Measurements from ENCODE around the gene LGR4.

The LGR4 gene

GRCh38 chr11:27331981-27332380 lies 140.6 kb downstream of the LGR4 start:
- TF ChIP-seq CTCF (IDR thresholded peaks at IDR 0.05) = no peak

GRCh38 chr11:27330633-27331270 lies 141.8 kb downstream of the LGR4 start:
- TF ChIP-seq CTCF (IDR thresholded peaks at IDR 0.05) = no peak

DNA sequence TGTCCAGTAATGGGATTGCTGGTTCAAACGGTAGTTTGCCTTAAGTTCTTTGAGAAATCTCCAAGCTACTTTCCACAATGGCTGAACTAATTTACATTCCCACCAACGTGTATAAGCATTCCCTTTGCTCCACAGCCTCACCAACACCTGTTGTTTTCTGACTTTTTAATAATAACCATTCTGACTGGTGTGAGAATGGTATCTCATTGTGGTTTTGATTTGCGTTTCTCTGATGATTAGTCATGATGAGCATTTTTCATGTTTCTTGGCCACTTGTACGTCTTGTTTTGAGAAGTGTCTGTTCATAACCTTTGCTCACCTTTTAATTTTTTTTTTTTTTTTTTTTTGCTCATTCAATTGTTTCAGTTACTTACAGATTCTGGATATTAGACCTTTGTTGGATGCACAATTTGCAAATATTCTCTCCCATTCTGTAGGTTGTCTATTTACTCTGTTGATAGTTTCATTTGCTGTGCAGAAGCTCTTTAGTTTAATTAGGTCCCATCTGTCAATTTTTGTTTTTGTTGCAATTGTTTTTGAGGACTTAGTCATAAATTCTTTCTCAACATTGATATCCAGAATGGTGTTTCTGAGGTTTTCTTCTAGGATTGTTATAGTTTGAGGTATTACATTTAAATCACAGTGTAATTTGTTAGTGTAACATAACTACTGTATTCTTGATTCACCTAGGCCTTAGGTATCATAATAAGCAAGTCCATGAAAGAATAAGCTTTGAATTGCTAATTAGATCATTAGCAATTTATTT lies 142.5 kb downstream of the LGR4 start:
- TF ChIP-seq CTCF (IDR thresholded peaks at IDR 0.05) = no peak

- TF ChIP-seq CTCF (IDR thresholded peaks at IDR 0.05) = no peak
Observed at GRCh38 chr11:27328614-27329013, 144.0 kb downstream of the LGR4 start.

DNA sequence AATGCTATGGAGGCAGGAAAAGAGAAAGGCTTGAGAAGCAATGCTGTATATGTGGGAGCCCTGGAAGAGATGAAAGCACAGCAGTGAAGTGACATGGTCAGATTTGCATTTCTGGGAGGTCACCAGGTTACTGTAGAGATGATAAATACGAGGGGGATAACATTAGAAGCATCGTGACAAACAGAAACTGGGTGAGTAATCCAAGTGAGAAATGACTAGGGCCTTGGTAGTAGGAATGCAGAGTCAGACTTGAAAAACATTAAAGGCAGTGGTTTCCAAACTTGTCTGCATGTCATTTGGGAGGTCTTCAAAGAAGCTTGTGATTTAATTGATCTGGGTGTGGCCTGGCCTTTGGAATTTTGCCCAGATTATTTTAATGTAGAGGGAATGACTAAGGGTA lies 153.5 kb downstream of the LGR4 start:
- TF ChIP-seq CTCF (IDR thresholded peaks at IDR 0.05) = no peak

- TF ChIP-seq CTCF (IDR thresholded peaks at IDR 0.05) = no peak
Observed at GRCh38 chr11:27317751-27318150, 154.8 kb downstream of the LGR4 start.

All from LNCAP (cell line).